PC-9 (cell line): Measurements from ENCODE around the gene CETP. TPM values are rescaled to one million over a fixed set of nuclear protein-coding genes. Genes with fewer than 3 reads are reported as not detected.

ENCODE experiments used
- BruUV-seq: library from RNA; stranded (reverse); fragments of 400-500 nt; replicated peaks from 2 replicates; lab custom pipeline; 2021; lab: Mats Ljungman, UMichigan
- CTCF ChIA-PET: fragments of 300-600 bp; sonication (Branson Sonifier 250); formaldehyde crosslinking; loops from one replicate; lab custom pipeline; 2022; ENCODE audit warnings: antibody characterized with exemption; lab: Charles Lee
- POLR2A ChIA-PET: fragments of 300-600 bp; sonication (Branson Sonifier 250); formaldehyde crosslinking; loops from one replicate; lab custom pipeline; 2022; ENCODE audit warnings: antibody characterized with exemption; ENCODE audit not compliant: unreplicated experiment; lab: Charles Lee
- DNase-seq, 2 experiments: peaks; one replicate each; pipeline versions ENCODE4 v3.0.0 to v3.0.0-alpha.2; 2015 to 2022; ENCODE audit warnings: mixed read lengths in 1 of 2
- H2AFZ ChIP-seq: fragments of 200-600 bp; sonication (generic); 2 replicates; pipeline ENCODE4 v1.8.1; 2017; ENCODE audit warnings: antibody characterized with exemption
- H3F3A ChIP-seq: fragments of 200-600 bp; sonication (generic); 2 replicates; pipeline ENCODE4 v1.8.1; 2017; ENCODE audit warnings: antibody characterized with exemption, mild to moderate bottlenecking, low read depth; ENCODE audit not compliant: insufficient read depth
- H3K27ac ChIP-seq: fragments of 200-600 bp; sonication (generic); 2 replicates; pipeline ENCODE4 v1.6.1; 2016; ENCODE audit warnings: mixed run types
- H3K27me3 ChIP-seq: fragments of 200-600 bp; sonication (generic); 2 replicates; pipeline ENCODE4 v1.6.1; 2016; ENCODE audit warnings: low read depth, mixed run types; ENCODE audit not compliant: insufficient read depth
- H3K36me3 ChIP-seq: fragments of 200-600 bp; sonication (generic); 2 replicates; pipeline ENCODE4 v1.6.1; 2016; ENCODE audit warnings: low read depth, mixed run types
- H3K4me1 ChIP-seq: fragments of 200-600 bp; sonication (generic); replicated peaks from 2 replicates; pipeline ENCODE4 v1.6.1; 2016; ENCODE audit warnings: mixed run types; ENCODE audit not compliant: insufficient read depth
- H3K4me2 ChIP-seq: fragments of 200-600 bp; sonication (generic); 2 replicates; pipeline ENCODE4 v1.6.1; 2017; ENCODE audit warnings: mixed run types
- H3K4me3 ChIP-seq: fragments of 200-600 bp; sonication (generic); 2 replicates; pipeline ENCODE4 v1.6.1; 2016; ENCODE audit warnings: mixed run types
- H3K79me2 ChIP-seq: fragments of 200-600 bp; sonication (generic); 2 replicates; pipeline ENCODE4 v1.6.1; 2017; ENCODE audit warnings: low read depth, mixed run types
- H3K9me2 ChIP-seq: fragments of 200-600 bp; sonication (generic); 2 replicates; pipeline ENCODE4 v1.8.1; 2017; ENCODE audit warnings: mild to moderate bottlenecking; ENCODE audit not compliant: insufficient read depth
- H3K9me3 ChIP-seq: fragments of 200-600 bp; sonication (generic); 2 replicates; pipeline ENCODE4 v1.8.1; 2016; ENCODE audit warnings: low read depth; ENCODE audit not compliant: insufficient read depth
- H4K20me1 ChIP-seq: fragments of 200-600 bp; sonication (generic); 2 replicates; pipeline ENCODE4 v1.8.1; 2017; ENCODE audit not compliant: insufficient read depth
- EZH2 ChIP-seq: fragments of 200-600 bp; sonication (generic); IDR thresholded peaks from 2 replicates; pipeline ENCODE4 v1.8.0; 2017; ENCODE audit warnings: antibody characterized with exemption, low read depth
- intact Hi-C: fragments of 100-400 bp; cut with micrococcal nuclease; formaldehyde crosslinking; loops from one replicate; pipeline ENCODE4 v1.10.0; 2022; ENCODE audit not compliant: unreplicated experiment
- total RNA-seq: library from RNA; stranded (reverse); gene quantifications from 2 replicates; pipeline ENCODE4 v1.2.3, GENCODE V29; 2021
- TF ChIP-seq, protein P1 (sequence below): fragments of 200-600 bp; sonication (generic); conservative IDR thresholded peaks from 2 replicates; pipeline ENCODE4 v1.6.1; 2017; ENCODE audit warnings: mixed run types, antibody characterized with exemption, mild to moderate bottlenecking, moderate library complexity

Gene CETP
- total RNA-seq, 1 experiment from 2014 or later: not detected

- H3K4me2 ChIP-seq: no peak overlapping the region
- H3K36me3 ChIP-seq: no peaks in the 10 kb centered on the region
- TF ChIP-seq, protein P1, sequence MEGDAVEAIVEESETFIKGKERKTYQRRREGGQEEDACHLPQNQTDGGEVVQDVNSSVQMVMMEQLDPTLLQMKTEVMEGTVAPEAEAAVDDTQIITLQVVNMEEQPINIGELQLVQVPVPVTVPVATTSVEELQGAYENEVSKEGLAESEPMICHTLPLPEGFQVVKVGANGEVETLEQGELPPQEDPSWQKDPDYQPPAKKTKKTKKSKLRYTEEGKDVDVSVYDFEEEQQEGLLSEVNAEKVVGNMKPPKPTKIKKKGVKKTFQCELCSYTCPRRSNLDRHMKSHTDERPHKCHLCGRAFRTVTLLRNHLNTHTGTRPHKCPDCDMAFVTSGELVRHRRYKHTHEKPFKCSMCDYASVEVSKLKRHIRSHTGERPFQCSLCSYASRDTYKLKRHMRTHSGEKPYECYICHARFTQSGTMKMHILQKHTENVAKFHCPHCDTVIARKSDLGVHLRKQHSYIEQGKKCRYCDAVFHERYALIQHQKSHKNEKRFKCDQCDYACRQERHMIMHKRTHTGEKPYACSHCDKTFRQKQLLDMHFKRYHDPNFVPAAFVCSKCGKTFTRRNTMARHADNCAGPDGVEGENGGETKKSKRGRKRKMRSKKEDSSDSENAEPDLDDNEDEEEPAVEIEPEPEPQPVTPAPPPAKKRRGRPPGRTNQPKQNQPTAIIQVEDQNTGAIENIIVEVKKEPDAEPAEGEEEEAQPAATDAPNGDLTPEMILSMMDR: no peak
- TF ChIP-seq EZH2: no peak
- no peak for DNase-seq
- no peaks in the 10 kb centered on the region for H4K20me1 ChIP-seq
- ChIA-PET POLR2A (no interaction called here), CTCF (no interaction called here)
- H3K9me2 ChIP-seq: no peaks in the 10 kb centered on the region
- H3K4me3 ChIP-seq: no peak overlapping the region
- no peaks in the 10 kb centered on the region for H3K27me3 ChIP-seq
- H3K9me3 ChIP-seq: no peaks in the 10 kb centered on the region
- H3K4me1 ChIP-seq: no peaks in the 10 kb centered on the region
- intact Hi-C loops: no loop called here
- no peak overlapping the region for H2AFZ ChIP-seq
- no peaks in the 10 kb centered on the region for H3K79me2 ChIP-seq
- H3F3A ChIP-seq: no peaks in the 10 kb centered on the region
- no TSS peak for BruUV-seq
- no peak overlapping the region for H3K27ac ChIP-seq
Observed at GRCh38 chr16:56956756-56957155, 5.0 kb upstream of the CETP start.

- Histone ChIP-seq H3K27me3 (no peaks in the 10 kb centered on the region), H3K36me3 (no peaks in the 10 kb centered on the region), H3K4me1 (peaks cover 15% of the 10 kb centered on the region), H3F3A (peaks cover 11% of the 10 kb centered on the region), H3K79me2 (no peaks in the 10 kb centered on the region), H3K9me2 (no peaks in the 10 kb centered on the region), H4K20me1 (no peaks in the 10 kb centered on the region), H3K9me3 (no peaks in the 10 kb centered on the region), H3K4me3 (no peak overlapping the region), H3K4me2 (no peak overlapping the region), H2AFZ (no peak overlapping the region), H3K27ac (no peak overlapping the region)
- intact Hi-C loops: no loop called here
- ChIA-PET CTCF (no interaction called here), POLR2A (interaction anchor here (0.6 kb wide), 1 partner anchor 372 kb away, joined by 10 read pairs; no protein-coding TSS in a partner anchor)
- BruUV-seq: no TSS peak
- TF ChIP-seq EZH2: no peak
- TF ChIP-seq, protein P1: no peak
- DNase-seq: no peak
Observed at GRCh38 chr16:56960681-56961281, 969 bp upstream of the CETP start.

GRCh38 chr16:56961386-56961785 lies 364 bp upstream of the CETP start:
- ChIA-PET POLR2A (interaction anchor here (0.6 kb wide), 1 partner anchor 372 kb away, joined by 10 read pairs; no protein-coding TSS in a partner anchor), CTCF (no interaction called here)
- H3K4me3 ChIP-seq: no peak overlapping the region
- no peaks in the 10 kb centered on the region for H3K79me2 ChIP-seq
- H3K4me2 ChIP-seq: no peak overlapping the region
- no peak for DNase-seq
- intact Hi-C loops: no loop called here
- no peaks in the 10 kb centered on the region for H3K27me3 ChIP-seq
- no peaks in the 10 kb centered on the region for H3K9me3 ChIP-seq
- TF ChIP-seq EZH2: no peak
- TF ChIP-seq, protein P1: no peak
- H3K27ac ChIP-seq: no peak overlapping the region
- no TSS peak for BruUV-seq
- no peaks in the 10 kb centered on the region for H3K36me3 ChIP-seq
- H4K20me1 ChIP-seq: no peaks in the 10 kb centered on the region
- no peak overlapping the region for H2AFZ ChIP-seq
- H3F3A ChIP-seq: peaks cover 11% of the 10 kb centered on the region
- no peaks in the 10 kb centered on the region for H3K9me2 ChIP-seq
- peaks cover 17% of the 10 kb centered on the region for H3K4me1 ChIP-seq
